K562 (cell line): ENCODE measurements around the gene KCTD4. TPM values are rescaled to one million over a fixed set of nuclear protein-coding genes. Genes with fewer than 3 reads are reported as not detected.

ENCODE experiments used
- ATAC-seq: fragments of 200-7000 bp; cut with Tn5 transposase; 3 replicates; pipeline ENCODE4 v1.9.1; 2020; ENCODE audit warnings: moderate library complexity
- BruUV-seq: library from RNA; stranded (reverse); fragments of 400-500 nt; replicated peaks from 2 replicates; lab custom pipeline; 2021; lab: Mats Ljungman, UMichigan
- CTCF ChIA-PET: fragments of 300-600 bp; formaldehyde crosslinking; extraction: SDS; loops from one replicate; lab custom pipeline; 2021; ENCODE audit warnings: low intra/inter-chr PET ratio; lab: Yijun Ruan, JAX
- POLR2A ChIA-PET: fragments of 300-600, 350-650 bp; sonication (Branson Sonifier 250); formaldehyde crosslinking; extraction: SDS; loops from one replicate; lab custom pipeline; 2021; ENCODE audit warnings: antibody characterized with exemption, inconsistent platforms; lab: Yijun Ruan, JAX
- DNase-seq, 4 experiments: peaks; one replicate each; pipeline versions ENCODE4 v3.0.0 to v3.0.0-alpha.2; 2011 to 2018; ENCODE audit warnings: low spot score in 3 of 4, mixed read lengths in 3 of 4; ENCODE audit errors: extremely low read depth in 1 of 4
- FAIRE-seq: peaks from 2 replicates; lab custom pipeline; 2011; peaks lifted over from hg19 to GRCh38; lab: Jason Lieb, UNC
- H2AFZ ChIP-seq: 2 replicates; pipeline ENCODE4 v1.6.0; 2011; ENCODE audit warnings: low read depth, low read length, control low read depth, inconsistent platforms
- H3K27ac ChIP-seq: fragments of 200-600 bp; 3 replicates; pipeline ENCODE4 v1.8.0; 2011; ENCODE audit warnings: low read depth, mild to moderate bottlenecking, control low read depth, inconsistent platforms, low read length, moderate library complexity, mixed read lengths; ENCODE audit errors: extremely low read depth
- H3K27me3 ChIP-seq, 2 experiments: fragments of 300-600 bp in 1 of 2; 2 replicates in 1 of 2; 3 replicates in 1 of 2; pipeline versions ENCODE4 v1.6.0 to v1.8.0; 2011; ENCODE audit warnings: inconsistent platforms in 2 of 2, low read length in 2 of 2, mild to moderate bottlenecking in 1 of 2, mixed read lengths in 1 of 2, moderate library complexity in 1 of 2; ENCODE audit not compliant: control insufficient read depth in 2 of 2, insufficient read depth in 2 of 2
- H3K36me3 ChIP-seq: fragments of 300-600 bp; 3 replicates; pipeline ENCODE4 v1.8.0; 2011; ENCODE audit warnings: mild to moderate bottlenecking, low read length, inconsistent platforms; ENCODE audit not compliant: control insufficient read depth, insufficient read depth
- H3K4me1 ChIP-seq, 2 experiments: fragments of 200-600 bp in 1 of 2; replicated peaks in 1 of 2; 2 replicates in 1 of 2; 3 replicates in 1 of 2; pipeline versions ENCODE4 v1.5.1 to v1.8.0; 2011; ENCODE audit warnings: inconsistent platforms in 2 of 2, low read length in 2 of 2, mild to moderate bottlenecking in 1 of 2, mixed read lengths in 1 of 2, moderate library complexity in 1 of 2; ENCODE audit not compliant: control insufficient read depth in 2 of 2, insufficient read depth in 2 of 2
- H3K4me2 ChIP-seq: 2 replicates; pipeline ENCODE4 v1.6.1; 2011; ENCODE audit warnings: low read length, control low read depth, inconsistent platforms, mixed read lengths; ENCODE audit not compliant: insufficient read depth
- H3K4me3 ChIP-seq: fragments of 200-600 bp; sonication (generic), shearing (Covaris generic); 2 replicates; pipeline ENCODE4 v1.5.1; 2016; ENCODE audit warnings: control low read depth, inconsistent platforms
- H3K79me2 ChIP-seq: fragments of 200-600 bp; 3 replicates; pipeline ENCODE4 v1.8.0; 2011; ENCODE audit warnings: low read length, inconsistent platforms; ENCODE audit not compliant: control insufficient read depth, insufficient read depth
- H3K9ac ChIP-seq, 2 experiments: 2 replicates each; pipeline versions ENCODE4 v1.6.0 to v1.6.1; 2011; ENCODE audit warnings: low read depth in 2 of 2, low read length in 2 of 2, control low read depth in 1 of 2, inconsistent platforms in 1 of 2, mild to moderate bottlenecking in 1 of 2, mixed read lengths in 1 of 2; ENCODE audit not compliant: insufficient read depth in 1 of 2
- H3K9me1 ChIP-seq: one replicate; pipeline ENCODE4 v1.6.0; 2011; ENCODE audit warnings: inconsistent platforms, mild to moderate bottlenecking, low read length, moderate library complexity; ENCODE audit not compliant: control insufficient read depth, insufficient read depth
- H3K9me3 ChIP-seq: replicated peaks from 2 replicates; pipeline ENCODE4 v1.5.1; 2011; ENCODE audit warnings: low read depth, low read length, inconsistent platforms; ENCODE audit not compliant: control insufficient read depth, insufficient read depth
- H4K20me1 ChIP-seq: replicated peaks from 2 replicates; pipeline ENCODE4 v1.6.1; 2011; ENCODE audit warnings: low read length, inconsistent platforms, mixed read lengths; ENCODE audit not compliant: control insufficient read depth, insufficient read depth
- CHAMP1 ChIP-seq: fragments of 450-650 bp; IDR thresholded peaks from 2 replicates; pipeline ENCODE4 v1.6.1; 2016; ENCODE audit warnings: mild to moderate bottlenecking
- ETS1 ChIP-seq: conservative IDR thresholded peaks from 2 replicates; pipeline ENCODE4 v1.6.1; 2011; ENCODE audit warnings: low read depth, mild to moderate bottlenecking, low read length; ENCODE audit not compliant: control insufficient read depth
- SNAPC5 ChIP-seq: fragments of 250-450 bp; sonication (Bioruptor Pico); IDR thresholded peaks from 2 replicates; pipeline ENCODE4 v1.8.0; 2021; ENCODE audit warnings: moderate library complexity, mild to moderate bottlenecking, inconsistent platforms
- SOX6 ChIP-seq: fragments of 450-650 bp; IDR thresholded peaks from 2 replicates; pipeline ENCODE4 v1.6.1; 2014; ENCODE audit warnings: mild to moderate bottlenecking
- WGBS: fragments of 100-300 bp; shearing (Covaris generic); methylation state at CpG from one replicate; pipeline ENCODE4 v1.1.6; 2016; ENCODE audit warnings: low coverage, mixed read lengths; ENCODE audit not compliant: insufficient coverage; ENCODE audit errors: missing lambda C conversion rate; 5-methylcytosine and 5-hydroxymethylcytosine counted together
- in situ Hi-C: fragments of 300-500 bp; cut with MboI; formaldehyde crosslinking; loops from 4 replicates; pipeline ENCODE4 v1.15.0; 2018; ENCODE audit warnings: inconsistent platforms, mixed read lengths
- intact Hi-C: fragments of 100-400 bp; cut with micrococcal nuclease; formaldehyde crosslinking; loops from 2 replicates; pipeline ENCODE4 v1.14.2; 2022
- polyA plus RNA-seq, 8 experiments: library from polyadenylated mRNA; depleted of rRNA in 4 of 8; stranded (reverse) in 5 of 8; unstranded in 3 of 8; fragments of >200 nt; fragmentation: Nextera tagmentation in 2 of 8; fragmentation: Illumina TruSeq in 1 of 8; extraction: Ambion mirVana in 2 of 8; extraction: Trizol in 1 of 8; gene quantifications; 2 replicates each; pipeline versions ENCODE4 v1.2.1 to v1.2.3, GENCODE V29; 2011 to 2014; ENCODE audit warnings: inconsistent platforms in 1 of 8, missing spikeins in 1 of 8
- total RNA-seq, 7 experiments: library from RNA; depleted of rRNA in 6 of 7; stranded (reverse); fragments of >200 nt in 6 of 7; fragmentation: Illumina TruSeq in 2 of 7; extraction: Trizol in 2 of 7; gene quantifications; 2 replicates each; pipeline versions ENCODE4 v1.2.1 to v1.2.3, GENCODE V29; 2011 to 2021; ENCODE audit warnings: low replicate concordance in 1 of 7

Gene KCTD4
- total and polyA plus RNA-seq, 9 of the 15 experiments (the other 6 are each of a cell fraction or from before 2014, with no cell fraction given) = not detected

- no peak overlapping the region for H2AFZ ChIP-seq
- no peaks in the 10 kb centered on the region for H3K27me3 ChIP-seq
- H3K9me1 ChIP-seq = no peaks in the 10 kb centered on the region
- ChIA-PET POLR2A (no interaction called here), CTCF (interaction anchor here (0.6 kb wide), 1 partner anchor 19 kb away, joined by 3 read pairs; no protein-coding TSS in a partner anchor)
- no peak for ATAC-seq
- no peaks in the 10 kb centered on the region for H4K20me1 ChIP-seq
- no peaks in the 10 kb centered on the region; the same call in 2 of the 3 replicates for H3K36me3 ChIP-seq
- no peaks in the 10 kb centered on the region; a peak in 1 of 5 replicates for H3K4me1 ChIP-seq
- intact Hi-C loops (no loop called here), in situ Hi-C loops (no loop called here)
- DNase-seq = no peak
- TF ChIP-seq SNAPC5 (CRISPR knock-in tag) = no peak
- TF ChIP-seq SOX6 = no peak
- TF ChIP-seq ETS1 = no peak
- TF ChIP-seq CHAMP1 = no peak
- WGBS = 98% methylated on average over 8 of the region's 8 CpGs
- no peak overlapping the region for H3K9ac ChIP-seq
- no peak for FAIRE-seq
- H3K4me3 ChIP-seq = no peak overlapping the region
- no peaks in the 10 kb centered on the region for H3K9me3 ChIP-seq
- peaks cover 2% of the 10 kb centered on the region; the same call in 2 of the 3 replicates for H3K79me2 ChIP-seq
- no peak overlapping the region for H3K4me2 ChIP-seq
- no peak overlapping the region for H3K27ac ChIP-seq
- no TSS peak for BruUV-seq
These were observed 42.2 kb upstream of the KCTD4 start for GRCh38 chr13:45243077-45243476.
